Fibroblast of mammary gland (primary cell): Measurements from ENCODE around the gene SPACA5B.
"Not testable (repeated sequence)": the region's sequence is repeated elsewhere in the genome, so short reads cannot be mapped to it uniquely, and the experiment has no call there.

Experiments
- DNase-seq: peaks from one replicate; pipeline ENCODE4 v3.0.0-alpha.2; 2010; ENCODE audit warnings: low read depth
- H3K4me3 ChIP-seq: 2 replicates; pipeline ENCODE4 v1.5.1; 2011; ENCODE audit warnings: low read depth, mild to moderate bottlenecking, low read length, moderate library complexity; ENCODE audit not compliant: control insufficient read depth
- TF ChIP-seq, protein P1 (sequence below): conservative IDR thresholded peaks from 2 replicates; pipeline ENCODE4 v1.5.1; 2011; ENCODE audit warnings: low read depth, low read length, inconsistent platforms; ENCODE audit not compliant: control insufficient read depth, insufficient read depth

Gene SPACA5B

DNA sequence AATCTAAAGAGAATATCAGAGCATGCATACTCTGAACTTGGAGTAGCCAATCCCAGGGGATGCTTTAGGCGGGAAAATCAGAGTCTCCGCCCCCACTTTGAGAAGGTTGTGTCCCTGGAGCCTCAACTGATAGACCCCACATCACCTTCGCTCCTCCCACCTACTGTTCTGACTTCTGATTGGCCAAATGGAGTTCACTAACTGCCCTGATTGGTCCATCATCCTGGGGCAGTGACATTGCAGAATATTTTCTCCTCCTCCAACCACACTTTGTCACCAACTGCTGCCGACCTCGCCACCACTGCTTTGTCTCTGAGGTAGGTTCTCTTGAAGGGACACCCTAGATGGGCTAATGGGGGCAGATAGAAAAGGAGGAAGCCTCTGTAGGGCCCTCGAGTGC is 22.7 kb upstream of the SPACA5B start:
- DNase-seq, result no peak
- TF ChIP-seq, protein P1, sequence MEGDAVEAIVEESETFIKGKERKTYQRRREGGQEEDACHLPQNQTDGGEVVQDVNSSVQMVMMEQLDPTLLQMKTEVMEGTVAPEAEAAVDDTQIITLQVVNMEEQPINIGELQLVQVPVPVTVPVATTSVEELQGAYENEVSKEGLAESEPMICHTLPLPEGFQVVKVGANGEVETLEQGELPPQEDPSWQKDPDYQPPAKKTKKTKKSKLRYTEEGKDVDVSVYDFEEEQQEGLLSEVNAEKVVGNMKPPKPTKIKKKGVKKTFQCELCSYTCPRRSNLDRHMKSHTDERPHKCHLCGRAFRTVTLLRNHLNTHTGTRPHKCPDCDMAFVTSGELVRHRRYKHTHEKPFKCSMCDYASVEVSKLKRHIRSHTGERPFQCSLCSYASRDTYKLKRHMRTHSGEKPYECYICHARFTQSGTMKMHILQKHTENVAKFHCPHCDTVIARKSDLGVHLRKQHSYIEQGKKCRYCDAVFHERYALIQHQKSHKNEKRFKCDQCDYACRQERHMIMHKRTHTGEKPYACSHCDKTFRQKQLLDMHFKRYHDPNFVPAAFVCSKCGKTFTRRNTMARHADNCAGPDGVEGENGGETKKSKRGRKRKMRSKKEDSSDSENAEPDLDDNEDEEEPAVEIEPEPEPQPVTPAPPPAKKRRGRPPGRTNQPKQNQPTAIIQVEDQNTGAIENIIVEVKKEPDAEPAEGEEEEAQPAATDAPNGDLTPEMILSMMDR, result no peak
- no peak overlapping the region for H3K4me3 ChIP-seq

DNA sequence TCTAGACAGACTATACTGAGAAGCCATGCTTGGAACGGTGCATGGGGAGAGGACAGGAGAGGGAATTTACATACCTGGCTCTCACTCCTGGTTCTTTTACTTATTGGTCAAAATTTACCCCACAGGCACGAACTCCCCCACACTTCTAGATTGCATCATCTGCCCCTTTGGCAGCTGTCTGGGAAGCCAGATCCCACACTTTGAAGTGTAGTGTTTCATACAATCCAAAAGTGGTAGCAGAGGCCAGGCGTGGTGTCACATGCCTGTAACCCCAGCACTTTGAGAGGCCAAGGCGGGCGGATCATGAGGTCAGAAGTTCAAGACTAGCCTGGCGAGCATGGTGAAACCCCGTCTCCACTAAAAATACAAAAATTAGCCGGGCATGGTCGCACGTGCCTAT is 5.1 kb upstream of the SPACA5B start:
- DNase-seq, result not testable (repeated sequence)

DNA sequence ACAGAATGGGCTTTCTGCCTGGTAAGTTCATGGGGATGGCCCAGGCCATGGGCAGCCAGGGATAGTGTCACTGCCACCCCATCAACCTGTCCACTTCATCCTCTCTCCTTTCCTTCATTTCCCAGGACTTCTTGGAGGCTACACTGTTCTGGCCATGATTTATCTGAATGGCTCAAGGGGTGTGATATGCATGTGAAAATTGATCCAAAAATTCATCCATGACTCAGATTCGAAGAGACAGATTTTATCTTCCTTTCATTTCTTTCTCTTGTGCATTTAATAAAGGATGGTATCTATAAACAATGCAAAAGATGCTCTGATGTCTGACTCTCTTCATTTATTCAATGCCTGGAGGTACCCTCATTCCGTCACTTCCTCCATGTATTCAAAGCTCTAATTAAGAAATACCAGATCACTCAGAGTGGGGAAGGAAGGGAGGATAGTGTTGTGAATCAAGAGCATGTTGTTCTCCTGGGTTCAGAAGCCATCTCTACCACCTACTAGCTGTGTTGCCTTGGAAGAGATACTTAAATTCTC is 1.9 kb downstream of the SPACA5B start:
- not testable (repeated sequence) for H3K4me3 ChIP-seq, DNase-seq

More for the DNA sequence above, 5.1 kb upstream of the SPACA5B start:
- H3K4me3 ChIP-seq, result not testable (repeated sequence)

DNA sequence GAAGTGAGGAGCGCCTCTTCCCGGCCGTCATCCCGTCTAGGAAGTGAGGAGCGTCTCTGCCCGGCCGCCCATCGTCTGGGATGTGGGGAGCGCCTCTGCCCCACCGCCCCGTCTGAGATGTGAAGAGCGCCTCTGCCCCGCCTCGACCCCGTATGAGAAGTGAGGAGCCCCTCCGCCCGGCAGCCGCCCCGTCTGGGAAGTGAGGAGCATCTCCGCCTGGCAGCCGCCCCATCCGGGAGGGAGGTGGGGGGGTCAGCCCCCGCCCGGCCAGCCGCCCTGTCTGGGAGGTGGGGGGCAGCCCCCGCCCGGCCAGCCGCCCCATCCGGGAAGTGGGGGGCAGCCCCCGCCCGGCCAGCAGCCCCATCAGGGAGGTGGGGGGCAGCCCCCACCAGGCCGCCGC is 8.7 kb downstream of the SPACA5B start:
- not testable (repeated sequence) for H3K4me3 ChIP-seq, DNase-seq

DNA sequence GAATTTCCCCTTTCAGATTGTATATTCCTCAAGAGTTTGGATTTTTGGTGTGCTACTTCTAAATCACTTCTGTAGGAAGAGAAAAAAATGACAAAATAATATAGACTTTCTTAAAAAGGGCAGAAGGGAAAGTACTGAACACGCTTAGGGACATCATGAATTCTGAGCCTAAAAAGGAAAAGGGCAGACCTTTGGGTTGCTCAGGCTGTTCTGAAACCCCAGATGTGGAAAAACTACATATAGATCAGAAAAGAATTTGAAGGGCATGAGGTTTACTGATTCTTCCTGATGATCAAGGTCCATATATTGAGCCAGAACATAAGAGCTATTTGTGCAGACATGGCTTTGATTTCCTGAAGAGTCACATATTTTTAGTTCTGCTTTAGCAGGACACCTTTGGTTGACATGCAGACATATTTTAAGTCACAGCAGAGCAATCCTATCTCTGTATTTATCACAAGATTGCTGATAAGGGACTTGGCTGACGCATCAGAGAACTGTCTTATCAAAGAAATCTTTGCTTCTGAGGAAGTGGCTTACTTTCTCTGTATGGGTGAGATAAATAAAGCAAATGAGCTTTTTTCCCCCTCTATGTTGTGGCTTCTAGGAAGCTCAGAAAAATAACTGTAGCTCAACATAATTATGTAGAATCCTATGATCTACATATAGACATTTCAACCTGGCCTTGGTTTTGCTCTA is 11.5 kb downstream of the SPACA5B start:
- not testable (repeated sequence) for H3K4me3 ChIP-seq, DNase-seq

DNA sequence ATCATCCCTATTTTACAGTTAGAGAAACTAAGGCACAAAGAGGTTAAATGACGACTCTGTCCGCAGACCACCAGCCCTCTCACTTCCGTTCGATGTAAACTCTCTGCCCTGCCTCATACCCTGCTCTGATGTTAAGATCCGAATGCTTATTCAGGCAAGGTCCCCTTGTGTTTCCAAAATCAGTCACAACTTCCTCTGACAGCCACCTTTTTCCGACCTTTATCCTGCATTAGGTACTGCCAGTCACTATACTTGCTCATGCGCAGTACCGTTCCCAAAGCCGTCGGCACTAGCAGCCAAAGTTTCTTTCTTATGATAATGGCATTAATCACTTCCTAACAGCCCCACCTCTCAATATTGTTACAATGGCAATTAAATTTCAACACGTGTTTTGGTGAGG is 12.3 kb downstream of the SPACA5B start:
- not testable (repeated sequence) for H3K4me3 ChIP-seq, DNase-seq

DNA sequence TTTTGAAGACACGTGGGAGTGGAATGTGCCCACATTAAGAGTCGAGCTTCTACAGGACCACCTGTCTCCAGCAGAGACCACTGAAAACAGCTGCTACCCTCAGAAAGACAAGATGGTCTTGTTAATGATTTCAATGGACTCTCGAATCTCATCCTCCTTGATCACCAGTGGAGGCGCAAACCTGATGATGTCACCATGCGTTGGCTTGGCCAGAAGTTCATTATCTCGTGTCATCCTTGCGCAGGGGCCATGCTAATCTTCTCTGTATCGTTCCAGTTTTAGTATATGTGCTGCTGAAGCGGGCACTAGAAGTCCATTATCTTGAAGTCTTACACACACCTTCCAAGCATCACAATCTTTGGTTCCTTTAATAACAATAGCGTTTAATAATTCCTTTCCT is 23.3 kb downstream of the SPACA5B start:
- H3K4me3 ChIP-seq, result no peak overlapping the region
- TF ChIP-seq, protein P1, result no peak

DNA sequence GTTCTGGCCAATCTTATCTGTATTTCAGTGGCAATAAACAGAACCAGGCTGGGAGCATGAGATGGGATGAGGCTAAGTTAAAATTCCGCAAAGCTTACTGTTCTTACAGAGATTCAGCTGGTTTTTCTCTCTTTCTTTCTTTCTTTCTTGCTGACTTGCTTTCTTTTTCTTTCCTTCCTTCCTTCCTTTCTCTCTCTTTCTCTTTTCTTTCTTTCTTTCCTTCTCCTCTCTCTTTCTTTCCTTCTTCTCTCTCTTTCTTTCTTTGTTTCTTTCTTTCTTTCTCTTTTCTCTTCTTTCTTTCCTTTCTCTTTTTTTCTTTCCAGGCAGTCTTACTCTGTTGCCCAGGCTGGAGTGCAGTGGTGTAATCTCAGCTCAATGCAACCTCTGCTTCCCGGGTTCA is 24.4 kb downstream of the SPACA5B start:
- DNase-seq, result no peak
- H3K4me3 ChIP-seq, result no peak overlapping the region
- TF ChIP-seq, protein P1, result no peak

More for the DNA sequence above, 23.3 kb downstream of the SPACA5B start:
- DNase-seq, result no peak

DNA sequence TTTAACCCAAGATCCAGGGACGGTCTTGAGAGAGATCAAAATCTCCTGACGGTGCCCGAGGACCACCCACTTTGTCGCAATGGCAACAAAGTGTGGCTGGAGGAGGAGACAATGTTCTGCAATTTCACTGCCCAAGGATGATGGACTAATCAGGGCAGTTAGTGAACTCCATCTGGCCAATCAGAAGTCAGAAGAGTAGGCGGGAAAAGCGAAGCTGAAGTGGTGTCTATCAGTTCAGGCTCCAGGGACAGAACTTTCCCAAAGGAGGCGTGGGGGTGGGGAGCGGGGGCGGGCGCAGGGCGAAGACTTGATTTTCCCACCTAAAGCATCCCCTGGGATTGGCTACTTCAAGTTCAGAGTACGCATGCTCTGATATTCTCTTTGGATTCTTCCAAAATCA is 25.6 kb downstream of the SPACA5B start:
- DNase-seq, result no peak

More for the DNA sequence above, 25.6 kb downstream of the SPACA5B start:
- no peak overlapping the region for H3K4me3 ChIP-seq
- TF ChIP-seq, protein P1, result no peak
